ENCODE measurements around the gene LDB1.

LDB1 gene

GRCh38 chr10:102117391-102118159 lies 2.6 kb downstream of the LDB1 start:
- H3K4me3 ChIP-seq (ENCODE audit: low read depth, low read length) = peak overlapping the region; percentile 14

GRCh38 chr10:102116656-102117055 lies 3.5 kb downstream of the LDB1 start:
- no peak overlapping the region for H3K4me3 ChIP-seq (ENCODE audit: low read depth, low read length)
- TF ChIP-seq CTCF (IDR thresholded peaks at IDR 0.05; ENCODE audit: borderline replicate concordance, insufficient read depth, low read depth, low read length) = no peak

More at GRCh38 chr10:102117391-102118159, 2.6 kb downstream of the LDB1 start:
- TF ChIP-seq CTCF (IDR thresholded peaks at IDR 0.05; ENCODE audit: borderline replicate concordance, insufficient read depth, low read depth, low read length) = peak; percentile 6; the same call in 1 of the 2 replicates

- H3K4me3 ChIP-seq (ENCODE audit: low read depth, low read length) = no peak overlapping the region
These were observed 4.4 kb downstream of the LDB1 start for GRCh38 chr10:102115775-102116174.

GRCh38 chr10:102114861-102115618 lies 5.1 kb downstream of the LDB1 start:
- H3K4me3 ChIP-seq (ENCODE audit: low read depth, low read length) = peak overlapping the region; percentile 86
- TF ChIP-seq CTCF (IDR thresholded peaks at IDR 0.05; ENCODE audit: borderline replicate concordance, insufficient read depth, low read depth, low read length) = no peak

More at GRCh38 chr10:102115775-102116174, 4.4 kb downstream of the LDB1 start:
- no peak for TF ChIP-seq CTCF (IDR thresholded peaks at IDR 0.05; ENCODE audit: borderline replicate concordance, insufficient read depth, low read depth, low read length)

- no peak for TF ChIP-seq CTCF (IDR thresholded peaks at IDR 0.05; ENCODE audit: borderline replicate concordance, insufficient read depth, low read depth, low read length)
- peak overlapping the region; percentile 86 for H3K4me3 ChIP-seq (ENCODE audit: low read depth, low read length)
These were observed 6.0 kb downstream of the LDB1 start for GRCh38 chr10:102113956-102114857.

- peak overlapping the region; percentile 86 for H3K4me3 ChIP-seq (ENCODE audit: low read depth, low read length)
- TF ChIP-seq CTCF (IDR thresholded peaks at IDR 0.05; ENCODE audit: borderline replicate concordance, insufficient read depth, low read depth, low read length) = no peak
These were observed 6.8 kb downstream of the LDB1 start for GRCh38 chr10:102113261-102113955.

Data from GM12875 (cell line).